K562 (cell line): ENCODE results near the gene C1QL2. TPM values are rescaled to one million over a fixed set of nuclear protein-coding genes. Genes with fewer than 3 reads are reported as not detected.

ENCODE experiments used
- ATAC-seq: fragments of 200-7000 bp; cut with Tn5 transposase; 3 replicates; pipeline ENCODE4 v1.9.1; 2020; ENCODE audit warnings: moderate library complexity
- BruUV-seq: library from RNA; stranded (reverse); fragments of 400-500 nt; replicated peaks from 2 replicates; lab custom pipeline; 2021; lab: Mats Ljungman, UMichigan
- CTCF ChIA-PET: fragments of 300-600 bp; formaldehyde crosslinking; extraction: SDS; loops from one replicate; lab custom pipeline; 2021; ENCODE audit warnings: low intra/inter-chr PET ratio; lab: Yijun Ruan, JAX
- POLR2A ChIA-PET: fragments of 300-600, 350-650 bp; sonication (Branson Sonifier 250); formaldehyde crosslinking; extraction: SDS; loops from one replicate; lab custom pipeline; 2021; ENCODE audit warnings: antibody characterized with exemption, inconsistent platforms; lab: Yijun Ruan, JAX
- DNase-seq, 4 experiments: peaks; one replicate each; pipeline versions ENCODE4 v3.0.0 to v3.0.0-alpha.2; 2011 to 2018; ENCODE audit warnings: low spot score in 3 of 4, mixed read lengths in 3 of 4; ENCODE audit errors: extremely low read depth in 1 of 4
- FAIRE-seq: peaks from 2 replicates; lab custom pipeline; 2011; peaks lifted over from hg19 to GRCh38; lab: Jason Lieb, UNC
- H2AFZ ChIP-seq: 2 replicates; pipeline ENCODE4 v1.6.0; 2011; ENCODE audit warnings: low read depth, low read length, control low read depth, inconsistent platforms
- H3K27ac ChIP-seq: fragments of 200-600 bp; 3 replicates; pipeline ENCODE4 v1.8.0; 2011; ENCODE audit warnings: low read depth, mild to moderate bottlenecking, control low read depth, inconsistent platforms, low read length, moderate library complexity, mixed read lengths; ENCODE audit errors: extremely low read depth
- H3K27me3 ChIP-seq, 2 experiments: fragments of 300-600 bp in 1 of 2; 2 replicates in 1 of 2; 3 replicates in 1 of 2; pipeline versions ENCODE4 v1.6.0 to v1.8.0; 2011; ENCODE audit warnings: inconsistent platforms in 2 of 2, low read length in 2 of 2, mild to moderate bottlenecking in 1 of 2, mixed read lengths in 1 of 2, moderate library complexity in 1 of 2; ENCODE audit not compliant: control insufficient read depth in 2 of 2, insufficient read depth in 2 of 2
- H3K36me3 ChIP-seq: fragments of 300-600 bp; 3 replicates; pipeline ENCODE4 v1.8.0; 2011; ENCODE audit warnings: mild to moderate bottlenecking, low read length, inconsistent platforms; ENCODE audit not compliant: control insufficient read depth, insufficient read depth
- H3K4me1 ChIP-seq, 2 experiments: fragments of 200-600 bp in 1 of 2; replicated peaks in 1 of 2; 2 replicates in 1 of 2; 3 replicates in 1 of 2; pipeline versions ENCODE4 v1.5.1 to v1.8.0; 2011; ENCODE audit warnings: inconsistent platforms in 2 of 2, low read length in 2 of 2, mild to moderate bottlenecking in 1 of 2, mixed read lengths in 1 of 2, moderate library complexity in 1 of 2; ENCODE audit not compliant: control insufficient read depth in 2 of 2, insufficient read depth in 2 of 2
- H3K4me2 ChIP-seq: 2 replicates; pipeline ENCODE4 v1.6.1; 2011; ENCODE audit warnings: low read length, control low read depth, inconsistent platforms, mixed read lengths; ENCODE audit not compliant: insufficient read depth
- H3K4me3 ChIP-seq: fragments of 200-600 bp; sonication (generic), shearing (Covaris generic); 2 replicates; pipeline ENCODE4 v1.5.1; 2016; ENCODE audit warnings: control low read depth, inconsistent platforms
- H3K79me2 ChIP-seq: fragments of 200-600 bp; 3 replicates; pipeline ENCODE4 v1.8.0; 2011; ENCODE audit warnings: low read length, inconsistent platforms; ENCODE audit not compliant: control insufficient read depth, insufficient read depth
- H3K9ac ChIP-seq, 2 experiments: 2 replicates each; pipeline versions ENCODE4 v1.6.0 to v1.6.1; 2011; ENCODE audit warnings: low read depth in 2 of 2, low read length in 2 of 2, control low read depth in 1 of 2, inconsistent platforms in 1 of 2, mild to moderate bottlenecking in 1 of 2, mixed read lengths in 1 of 2; ENCODE audit not compliant: insufficient read depth in 1 of 2
- H3K9me1 ChIP-seq: one replicate; pipeline ENCODE4 v1.6.0; 2011; ENCODE audit warnings: inconsistent platforms, mild to moderate bottlenecking, low read length, moderate library complexity; ENCODE audit not compliant: control insufficient read depth, insufficient read depth
- H3K9me3 ChIP-seq: replicated peaks from 2 replicates; pipeline ENCODE4 v1.5.1; 2011; ENCODE audit warnings: low read depth, low read length, inconsistent platforms; ENCODE audit not compliant: control insufficient read depth, insufficient read depth
- H4K20me1 ChIP-seq: replicated peaks from 2 replicates; pipeline ENCODE4 v1.6.1; 2011; ENCODE audit warnings: low read length, inconsistent platforms, mixed read lengths; ENCODE audit not compliant: control insufficient read depth, insufficient read depth
- FOXA3 ChIP-seq, 2 experiments: fragments of 450-650 bp in 1 of 2; sonication (generic) in 1 of 2; formaldehyde crosslinking; IDR thresholded peaks in 1 of 2; conservative IDR thresholded peaks in 1 of 2; 2 replicates each; pipeline versions ENCODE4 v1.4.0 to v1.8.0; 2020 to 2022; ENCODE audit warnings: mild to moderate bottlenecking in 2 of 2, missing genetic modification reagents in 1 of 2
- GABPB1 ChIP-seq: sonication (generic); formaldehyde crosslinking; IDR thresholded peaks from 2 replicates; pipeline ENCODE4 v1.8.0; 2022; ENCODE audit warnings: mild to moderate bottlenecking, missing genetic modification reagents
- GATA2 ChIP-seq: sonication (generic); formaldehyde crosslinking; IDR thresholded peaks from 2 replicates; pipeline ENCODE4 v1.4.0; 2020; ENCODE audit warnings: mild to moderate bottlenecking, missing genetic modification reagents
- MCM3 ChIP-seq: fragments of 450-650 bp; IDR thresholded peaks from 2 replicates; pipeline ENCODE4 v1.6.1; 2016
- YY1 ChIP-seq, 3 experiments: IDR thresholded peaks; 2 replicates each; pipeline ENCODE4 v1.6.1; 2011; ENCODE audit warnings: low read length in 2 of 3, mild to moderate bottlenecking in 2 of 3, moderate library complexity in 2 of 3, borderline replicate concordance in 1 of 3, control low read depth in 1 of 3, low read depth in 1 of 3; ENCODE audit not compliant: insufficient read depth in 3 of 3, insufficient replicate concordance in 2 of 3, control insufficient read depth in 1 of 3, insufficient read length in 1 of 3; ENCODE audit errors: extremely low read depth in 1 of 3
- ZBED1 ChIP-seq: IDR thresholded peaks from 2 replicates; pipeline ENCODE4 v1.6.1; 2014
- ZNF354B ChIP-seq: fragments of 250-450 bp; sonication (Bioruptor Pico); IDR thresholded peaks from 2 replicates; pipeline ENCODE4 v1.4.0; 2020
- WGBS: fragments of 100-300 bp; shearing (Covaris generic); methylation state at CpG from one replicate; pipeline ENCODE4 v1.1.6; 2016; ENCODE audit warnings: low coverage, mixed read lengths; ENCODE audit not compliant: insufficient coverage; ENCODE audit errors: missing lambda C conversion rate; 5-methylcytosine and 5-hydroxymethylcytosine counted together
- in situ Hi-C: fragments of 300-500 bp; cut with MboI; formaldehyde crosslinking; loops from 4 replicates; pipeline ENCODE4 v1.15.0; 2018; ENCODE audit warnings: inconsistent platforms, mixed read lengths
- intact Hi-C: fragments of 100-400 bp; cut with micrococcal nuclease; formaldehyde crosslinking; loops from 2 replicates; pipeline ENCODE4 v1.14.2; 2022
- polyA plus RNA-seq, 8 experiments: library from polyadenylated mRNA; depleted of rRNA in 4 of 8; stranded (reverse) in 5 of 8; unstranded in 3 of 8; fragments of >200 nt; fragmentation: Nextera tagmentation in 2 of 8; fragmentation: Illumina TruSeq in 1 of 8; extraction: Ambion mirVana in 2 of 8; extraction: Trizol in 1 of 8; gene quantifications; 2 replicates each; pipeline versions ENCODE4 v1.2.1 to v1.2.3, GENCODE V29; 2011 to 2014; ENCODE audit warnings: inconsistent platforms in 1 of 8, missing spikeins in 1 of 8
- total RNA-seq, 7 experiments: library from RNA; depleted of rRNA in 6 of 7; stranded (reverse); fragments of >200 nt in 6 of 7; fragmentation: Illumina TruSeq in 2 of 7; extraction: Trizol in 2 of 7; gene quantifications; 2 replicates each; pipeline versions ENCODE4 v1.2.1 to v1.2.3, GENCODE V29; 2011 to 2021; ENCODE audit warnings: low replicate concordance in 1 of 7
- TF ChIP-seq, protein P1 (sequence below): fragments of 200-800 bp; sonication (Bioruptor generic); IDR thresholded peaks from 2 replicates; pipeline ENCODE4 v1.6.1; 2017; ENCODE audit warnings: missing genetic modification characterization, missing compliant biosample characterization
- TF ChIP-seq, protein P2 (sequence below), 2 experiments: IDR thresholded peaks; 2 replicates each; pipeline ENCODE4 v1.6.1; 2011; ENCODE audit warnings: borderline replicate concordance in 1 of 2, control low read depth in 1 of 2, low read depth in 1 of 2, low read length in 1 of 2, mild to moderate bottlenecking in 1 of 2, mixed read lengths in 1 of 2, moderate library complexity in 1 of 2; ENCODE audit not compliant: insufficient read depth in 1 of 2, insufficient read length in 1 of 2, poor library complexity in 1 of 2, severe bottlenecking in 1 of 2; ENCODE audit errors: extremely low read depth in 1 of 2
- TF ChIP-seq, protein P3 (sequence below): fragments of 250-450 bp; sonication (Bioruptor Pico); IDR thresholded peaks from 2 replicates; pipeline ENCODE4 v1.5.0; 2021; ENCODE audit warnings: mild to moderate bottlenecking, moderate library complexity

Gene C1QL2
- total and polyA plus RNA-seq, 9 of the 15 experiments (the other 6 are each of a cell fraction or from before 2014, with no cell fraction given) = not detected

DNA sequence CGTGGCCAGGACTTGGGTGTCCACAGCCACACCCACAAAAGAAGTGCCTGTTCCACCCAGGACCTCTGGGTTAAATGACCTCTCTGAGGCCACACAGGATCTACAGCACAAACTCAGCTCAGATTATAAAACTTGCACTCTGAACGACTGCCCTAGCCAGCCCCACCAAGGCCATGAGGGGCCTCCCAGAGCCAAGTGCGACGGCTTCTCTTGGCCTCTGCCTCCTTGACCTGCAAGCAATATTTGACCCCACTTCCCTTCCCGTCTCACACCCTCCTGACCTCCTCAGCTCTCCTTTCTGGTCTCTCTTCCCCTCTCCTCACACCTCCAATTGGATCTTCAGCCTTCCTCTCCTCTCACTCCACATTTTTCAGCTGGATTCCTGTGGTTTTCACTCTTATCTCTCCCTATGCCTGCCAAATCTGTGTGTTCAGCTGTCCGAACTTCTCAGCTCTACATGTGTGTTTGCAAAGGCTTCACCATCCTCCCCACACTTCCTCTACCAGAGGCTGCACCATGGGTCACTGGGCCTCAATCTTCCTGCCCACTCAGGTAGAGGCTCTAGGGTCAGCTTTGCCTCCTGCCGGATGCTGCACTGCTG lies 39.8 kb upstream of the C1QL2 start (continued):
- TF ChIP-seq, protein P1, sequence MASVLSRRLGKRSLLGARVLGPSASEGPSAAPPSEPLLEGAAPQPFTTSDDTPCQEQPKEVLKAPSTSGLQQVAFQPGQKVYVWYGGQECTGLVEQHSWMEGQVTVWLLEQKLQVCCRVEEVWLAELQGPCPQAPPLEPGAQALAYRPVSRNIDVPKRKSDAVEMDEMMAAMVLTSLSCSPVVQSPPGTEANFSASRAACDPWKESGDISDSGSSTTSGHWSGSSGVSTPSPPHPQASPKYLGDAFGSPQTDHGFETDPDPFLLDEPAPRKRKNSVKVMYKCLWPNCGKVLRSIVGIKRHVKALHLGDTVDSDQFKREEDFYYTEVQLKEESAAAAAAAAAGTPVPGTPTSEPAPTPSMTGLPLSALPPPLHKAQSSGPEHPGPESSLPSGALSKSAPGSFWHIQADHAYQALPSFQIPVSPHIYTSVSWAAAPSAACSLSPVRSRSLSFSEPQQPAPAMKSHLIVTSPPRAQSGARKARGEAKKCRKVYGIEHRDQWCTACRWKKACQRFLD (CRISPR knock-in tag) = 0 out of 2 replicates have a peak, but pooled peaks have one; percentile 33
- TF ChIP-seq FOXA3 (CRISPR knock-in tag; conservative IDR thresholded peaks at IDR 0.05 in 1 of 2, IDR thresholded peaks at IDR 0.05 in 1 of 2) (peak in 1 of 2 experiments; percentile 83; a peak in 2 of 4 replicates), MCM3 (no peak), ZBED1 (no peak), ZNF354B (no peak), YY1 (IDR thresholded peaks at IDR 0.05; ENCODE audit: borderline replicate concordance in 1 of 3, control insufficient read depth in 1 of 3, extremely low read depth in 1 of 3, insufficient read depth in 3 of 3, insufficient read length in 1 of 3, insufficient replicate concordance in 2 of 3, low read depth in 1 of 3, low read length in 2 of 3) (no peak)

DNA sequence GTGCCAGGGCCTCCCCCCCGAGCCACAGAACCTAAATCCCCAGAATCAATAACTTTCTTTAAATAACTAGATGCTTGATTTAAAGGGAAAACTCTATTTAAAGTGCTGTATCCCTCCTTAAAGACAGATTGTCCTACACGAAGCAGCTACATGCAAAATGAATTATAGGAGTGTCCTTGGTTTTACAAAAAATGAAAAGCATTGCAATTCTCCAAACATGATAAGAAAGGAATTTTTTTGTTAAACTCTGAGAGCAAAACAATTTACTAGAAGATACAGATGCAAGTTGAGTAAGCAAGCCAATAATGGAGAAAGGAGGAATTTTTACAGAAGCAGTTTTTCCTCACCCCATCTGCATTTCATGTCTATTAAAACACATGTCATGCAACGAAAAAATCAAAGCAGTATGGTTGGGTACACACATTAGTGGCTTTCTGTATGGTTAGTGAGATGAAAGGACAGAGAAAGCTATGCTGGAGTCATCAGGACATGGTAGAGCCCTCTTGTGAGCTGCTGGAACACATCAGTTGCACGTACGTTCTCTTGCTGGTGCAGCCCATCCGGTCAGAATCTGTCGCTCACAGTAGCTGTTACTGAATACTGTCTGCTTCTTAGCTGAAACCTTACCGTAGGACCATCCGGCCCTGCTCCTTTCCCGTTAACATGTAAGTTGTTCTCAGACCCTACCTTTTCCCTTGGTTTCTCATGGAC lies 39.1 kb upstream of the C1QL2 start:
- ChIA-PET POLR2A (interaction anchor here (0.6 to 0.9 kb wide), 4 partner anchors 18 to 70 kb away, joined by 3 to 4 read pairs (median 4); no protein-coding TSS in a partner anchor), CTCF (no interaction called here)
- Histone ChIP-seq H3K4me1 (no peaks in the 10 kb centered on the region), H3K9ac (no peak overlapping the region), H3K9me1 (no peaks in the 10 kb centered on the region), H3K27ac (no peak overlapping the region), H3K27me3 (peaks cover 7 to 56% of the 10 kb centered on the region in 2 experiments; a peak in 4 of 5 replicates), H3K4me2 (no peak overlapping the region), H3K9me3 (no peaks in the 10 kb centered on the region), H3K36me3 (no peaks in the 10 kb centered on the region), H3K4me3 (no peak overlapping the region), H2AFZ (no peak overlapping the region), H3K79me2 (no peaks in the 10 kb centered on the region), H4K20me1 (peaks cover 7% of the 10 kb centered on the region; the same call in 1 of the 2 replicates)
- in situ Hi-C loops (no loop called here), intact Hi-C loops (no loop called here)
- ATAC-seq = no peak
- peak; percentile 35 for FAIRE-seq
- 7% methylated on average over 10 of the region's 10 CpGs for WGBS
- no peak for DNase-seq
- no TSS peak for BruUV-seq
- TF ChIP-seq, protein P2, sequence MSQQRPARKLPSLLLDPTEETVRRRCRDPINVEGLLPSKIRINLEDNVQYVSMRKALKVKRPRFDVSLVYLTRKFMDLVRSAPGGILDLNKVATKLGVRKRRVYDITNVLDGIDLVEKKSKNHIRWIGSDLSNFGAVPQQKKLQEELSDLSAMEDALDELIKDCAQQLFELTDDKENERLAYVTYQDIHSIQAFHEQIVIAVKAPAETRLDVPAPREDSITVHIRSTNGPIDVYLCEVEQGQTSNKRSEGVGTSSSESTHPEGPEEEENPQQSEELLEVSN (IDR thresholded peaks at IDR 0.05; ENCODE audit: borderline replicate concordance in 1 of 2, extremely low read depth in 1 of 2, insufficient read depth in 1 of 2, insufficient read length in 1 of 2, low read depth in 1 of 2, low read length in 1 of 2, poor library complexity in 1 of 2, severe bottlenecking in 1 of 2) = no peak
- no peak for TF ChIP-seq GABPB1 (CRISPR knock-in tag)
- TF ChIP-seq GATA2 (CRISPR knock-in tag) = no peak
- TF ChIP-seq, protein P3, sequence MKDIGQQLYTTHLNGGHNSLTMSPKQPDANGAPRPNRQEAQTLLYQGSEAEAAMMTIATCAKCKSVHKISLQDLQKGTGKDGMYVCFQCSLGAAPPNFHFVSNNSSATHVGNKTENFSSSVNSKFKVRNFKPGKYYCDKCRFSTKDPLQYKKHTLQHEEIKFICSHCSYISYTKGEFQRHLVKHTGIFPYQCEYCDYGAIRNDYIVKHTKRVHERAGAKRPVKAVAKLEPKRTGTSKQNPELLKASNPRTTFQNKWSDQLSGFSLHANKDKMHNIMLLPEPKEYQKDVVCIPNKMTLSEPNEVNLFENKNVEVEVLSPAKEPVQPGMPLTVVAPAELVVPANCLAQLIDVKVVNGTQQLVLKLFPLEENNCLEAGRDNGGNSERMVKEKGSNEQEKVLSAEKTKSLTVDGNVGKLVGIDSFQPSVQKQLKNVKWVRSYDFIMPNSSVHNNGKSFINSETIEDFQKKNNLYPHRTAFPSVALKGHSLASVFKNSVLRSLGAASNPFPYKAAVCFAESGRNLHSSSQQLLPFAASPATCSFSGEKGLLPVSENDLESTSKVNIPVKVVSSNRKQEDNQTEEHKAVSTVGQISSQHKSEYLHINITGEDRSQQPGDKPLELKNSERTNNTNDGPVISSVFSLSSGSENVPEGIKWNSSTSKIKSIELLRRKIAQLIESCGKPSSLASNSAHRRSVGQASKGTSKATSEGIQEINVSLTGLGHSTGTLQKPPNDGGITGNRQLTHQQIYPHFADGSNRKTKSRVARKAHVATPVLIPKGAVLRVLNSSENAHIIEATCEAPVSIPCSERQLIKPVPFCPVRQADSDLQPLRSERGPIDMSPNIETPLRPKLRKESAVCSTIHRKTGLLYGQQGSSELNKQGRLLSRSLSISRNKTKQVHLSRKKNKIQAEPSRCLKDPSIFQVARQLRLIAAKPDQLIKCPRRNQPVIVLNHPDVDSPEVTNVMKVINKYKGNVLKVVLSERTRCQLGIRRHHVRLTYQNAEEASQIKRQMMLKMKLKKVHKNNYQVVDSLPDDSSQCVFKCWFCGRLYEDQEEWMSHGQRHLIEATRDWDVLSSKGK (CRISPR knock-in tag) = no peak
